Stimulated activated naive B cell treated with anti-CD40 and anti-IgM and Interleukin-4, amounts not matched to agents 10 μg/mL and 1 μg/mL and 100 μg/mL, for 72 hours (primary cell): ENCODE measurements around the gene TIMP3.

Experiments used
- ATAC-seq, 2 donors: fragments of 150-1000 bp; cut with Tn5 transposase; replicated peaks; 2 replicates each; pipeline ENCODE4 v1.10.0; 2021; ENCODE audit warnings: moderate library complexity in 1 of 2
- DNase-seq: peaks from one replicate; pipeline ENCODE4 v3.0.0; 2021
- H3K27ac Mint-ChIP-seq: one replicate; pipeline ENCODE4 v1.8.0; 2022; ENCODE audit warnings: mild to moderate bottlenecking, mixed read lengths
- H3K27me3 Mint-ChIP-seq, 2 donors: one replicate each; pipeline ENCODE4 v1.8.0; 2022; ENCODE audit warnings: mixed read lengths in 2 of 2
- H3K36me3 Mint-ChIP-seq, 2 donors: one replicate each; pipeline ENCODE4 v1.8.0; 2022; ENCODE audit warnings: mixed read lengths in 2 of 2, mild to moderate bottlenecking in 1 of 2
- H3K4me1 Mint-ChIP-seq, 2 donors: one replicate each; pipeline ENCODE4 v1.8.0; 2022; ENCODE audit warnings: mixed read lengths in 2 of 2, mild to moderate bottlenecking in 1 of 2
- H3K4me3 Mint-ChIP-seq, 2 donors: one replicate each; pipeline ENCODE4 v1.8.0; 2022; ENCODE audit warnings: mild to moderate bottlenecking in 2 of 2, mixed read lengths in 2 of 2, moderate library complexity in 1 of 2
- H3K9me3 Mint-ChIP-seq, 2 donors: one replicate each; pipeline ENCODE4 v1.8.0; 2022; ENCODE audit warnings: mixed read lengths in 2 of 2, mild to moderate bottlenecking in 1 of 2

Gene TIMP3

DNA sequence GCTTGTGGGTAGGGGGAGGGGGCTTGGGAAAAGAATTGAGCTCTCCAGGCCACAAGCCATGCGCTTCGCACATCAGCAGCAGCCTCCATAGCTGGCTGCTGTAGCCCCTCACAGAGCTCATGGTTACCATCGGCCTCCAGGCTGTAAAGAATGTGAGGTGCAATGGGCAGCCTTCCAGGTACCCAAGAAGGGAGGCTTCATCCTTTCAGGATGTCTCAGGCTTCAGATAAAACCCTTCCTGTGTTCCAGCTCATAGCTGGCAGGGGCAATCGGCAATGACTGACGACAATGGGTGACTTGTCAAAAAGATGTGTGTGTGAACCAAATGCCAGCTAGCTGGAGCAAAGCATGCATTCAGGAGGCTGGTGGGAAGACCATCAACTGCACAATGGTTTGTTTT lies 102.0 kb downstream of the TIMP3 start:
- DNase-seq (no peak), ATAC-seq (no peak)
- Mint-ChIP-seq H3K4me1 (no peaks in the 10 kb centered on the region), H3K27me3 (no peaks in the 10 kb centered on the region), H3K9me3 (no peaks in the 10 kb centered on the region), H3K27ac (no peak overlapping the region), H3K36me3 (no peaks in the 10 kb centered on the region), H3K4me3 (no peak overlapping the region)

GRCh38 chr22:32904044-32904443 lies 102.5 kb downstream of the TIMP3 start:
- Mint-ChIP-seq H3K27ac (no peak overlapping the region), H3K27me3 (no peaks in the 10 kb centered on the region), H3K9me3 (no peaks in the 10 kb centered on the region)

DNA sequence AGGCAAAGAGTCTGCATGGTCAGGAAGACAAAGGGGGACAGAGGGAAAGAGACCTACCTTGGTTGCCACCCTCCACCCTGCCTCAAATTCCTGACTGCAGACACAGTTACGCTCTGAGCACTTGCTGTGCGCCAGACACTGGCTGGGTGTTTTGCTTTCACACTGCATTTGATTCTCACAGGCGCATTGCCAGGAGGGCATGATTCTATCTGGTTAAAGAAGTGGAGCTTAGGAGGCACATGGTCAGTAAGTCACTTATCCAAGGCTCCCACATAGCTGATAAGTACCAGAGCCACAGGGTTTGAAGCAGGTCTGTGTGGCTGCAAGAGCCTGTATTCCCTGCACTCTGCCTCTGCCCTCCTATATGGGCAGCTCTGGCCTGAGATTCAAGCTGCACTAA lies 103.9 kb downstream of the TIMP3 start:
- no peak for ATAC-seq
- DNase-seq: no peak

More at GRCh38 chr22:32904044-32904443, 102.5 kb downstream of the TIMP3 start:
- H3K36me3 Mint-ChIP-seq: no peaks in the 10 kb centered on the region
- no peaks in the 10 kb centered on the region for H3K4me1 Mint-ChIP-seq
- H3K4me3 Mint-ChIP-seq: no peak overlapping the region
- no peak for DNase-seq
- ATAC-seq: peak; percentile 49 to 74

GRCh38 chr22:32909581-32910428 lies 108.3 kb downstream of the TIMP3 start:
- ATAC-seq: no peak

More for the DNA sequence above, 103.9 kb downstream of the TIMP3 start:
- Mint-ChIP-seq H3K27ac (no peak overlapping the region), H3K36me3 (no peaks in the 10 kb centered on the region), H3K4me3 (no peak overlapping the region), H3K27me3 (no peaks in the 10 kb centered on the region), H3K4me1 (no peaks in the 10 kb centered on the region), H3K9me3 (no peaks in the 10 kb centered on the region)

DNA sequence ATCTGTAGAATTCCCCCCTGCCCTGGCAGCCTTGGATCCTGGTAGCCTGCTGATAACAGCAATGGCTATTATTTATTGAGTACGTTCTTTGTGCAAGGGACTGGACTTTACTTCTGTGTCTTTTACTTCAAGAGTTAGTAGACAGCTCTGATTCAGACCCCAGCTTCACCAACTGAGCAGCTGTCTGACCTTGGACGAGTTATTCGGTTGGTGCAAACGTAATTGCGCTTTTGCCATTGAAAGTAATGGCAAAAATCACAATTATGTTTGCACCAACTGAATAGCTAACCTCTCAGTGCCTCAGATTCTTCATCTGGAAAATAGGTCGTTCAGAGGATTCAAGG lies 108.9 kb downstream of the TIMP3 start:
- Mint-ChIP-seq H3K27me3 (no peaks in the 10 kb centered on the region), H3K4me1 (no peaks in the 10 kb centered on the region), H3K9me3 (peaks cover 2 to 3% of the 10 kb centered on the region in 2 donors), H3K4me3 (no peak overlapping the region), H3K36me3 (peaks cover 2 to 3% of the 10 kb centered on the region in 2 donors), H3K27ac (no peak overlapping the region)
- ATAC-seq (no peak), DNase-seq (no peak)

More at GRCh38 chr22:32909581-32910428, 108.3 kb downstream of the TIMP3 start:
- no peak overlapping the region for H3K27ac Mint-ChIP-seq
- H3K36me3 Mint-ChIP-seq: no peaks in the 10 kb centered on the region
- H3K4me3 Mint-ChIP-seq: no peak overlapping the region
- no peaks in the 10 kb centered on the region for H3K9me3 Mint-ChIP-seq
- no peaks in the 10 kb centered on the region for H3K27me3 Mint-ChIP-seq
- DNase-seq: no peak
- no peaks in the 10 kb centered on the region for H3K4me1 Mint-ChIP-seq

GRCh38 chr22:32911503-32911902 lies 110.0 kb downstream of the TIMP3 start:
- Mint-ChIP-seq H3K27ac (no peak overlapping the region), H3K27me3 (no peaks in the 10 kb centered on the region), H3K4me1 (no peaks in the 10 kb centered on the region), H3K4me3 (no peak overlapping the region), H3K9me3 (peaks cover 6% of the 10 kb centered on the region in 2 donors), H3K36me3 (peaks cover 3 to 6% of the 10 kb centered on the region in 2 donors)
- no peak for ATAC-seq
- DNase-seq: no peak
